GM18508 (cell line): ENCODE data around the gene DHRS7B.
"Not testable (repeated sequence)": the region's sequence is repeated elsewhere in the genome, so short reads cannot be mapped to it uniquely, and the experiment has no call there.

Source experiments
- ATAC-seq: cut with Tn5 transposase; IDR thresholded peaks from one replicate; pipeline ENCODE4 v1.9.1; 2021; ENCODE audit warnings: moderate number of reproducible peaks; ENCODE audit not compliant: insufficient read depth, unreplicated experiment

Gene DHRS7B

GRCh38 chr17:21174186-21174585 is 47.4 kb downstream of the DHRS7B start:
- ATAC-seq: no peak

GRCh38 chr17:21174713-21175112 is 47.9 kb downstream of the DHRS7B start:
- ATAC-seq: no peak

DNA sequence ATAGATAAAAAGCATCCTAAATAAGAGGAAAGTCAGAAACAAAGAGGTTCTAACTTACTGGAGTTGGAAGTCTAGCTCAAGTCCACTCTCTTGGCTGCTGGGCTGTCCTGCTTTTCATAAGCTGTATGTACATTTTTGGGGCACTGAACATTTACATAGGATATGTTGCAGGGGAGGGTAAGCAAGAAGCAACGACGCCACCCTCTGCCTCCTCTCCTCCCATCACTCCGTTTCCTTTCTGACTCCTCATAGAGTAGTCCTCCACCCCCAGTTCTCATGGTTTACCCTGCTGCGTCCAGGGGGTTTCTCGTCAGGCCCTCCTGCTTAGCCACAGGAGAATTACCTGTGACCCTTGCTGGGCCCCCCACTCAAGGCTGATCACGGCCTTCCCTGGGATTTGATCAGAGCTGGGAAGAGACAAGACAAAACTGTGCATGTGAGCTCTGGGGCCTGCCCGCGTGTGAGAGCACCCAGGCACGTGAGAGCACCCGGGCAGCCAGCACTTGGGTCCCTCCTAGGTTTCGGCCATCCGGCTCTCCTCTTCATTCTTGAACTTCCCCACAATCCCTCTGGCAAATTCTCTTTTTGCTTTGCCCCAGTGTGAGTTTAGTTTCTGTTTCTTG is 50.1 kb downstream of the DHRS7B start:
- ATAC-seq: no peak

DNA sequence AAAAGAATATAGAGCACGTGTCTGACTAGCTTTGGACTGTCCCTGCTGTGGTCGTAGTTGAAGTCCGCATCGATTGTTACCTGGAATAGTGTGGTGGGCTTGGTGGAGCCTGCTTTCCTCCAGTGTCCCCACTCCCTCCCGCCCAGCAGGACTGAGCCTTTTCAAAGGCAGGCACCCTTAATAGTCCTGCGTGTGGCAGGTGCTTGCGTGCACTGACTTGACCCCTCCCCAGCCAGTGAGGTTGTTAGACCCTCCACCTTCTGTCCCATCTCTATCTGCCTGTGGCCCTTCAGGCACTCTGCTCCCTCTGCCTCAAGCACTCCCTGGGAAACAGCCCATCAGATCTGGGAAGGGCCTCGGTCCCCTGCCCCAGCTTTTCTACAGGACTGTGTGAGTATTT is 50.6 kb downstream of the DHRS7B start:
- no peak for ATAC-seq

DNA sequence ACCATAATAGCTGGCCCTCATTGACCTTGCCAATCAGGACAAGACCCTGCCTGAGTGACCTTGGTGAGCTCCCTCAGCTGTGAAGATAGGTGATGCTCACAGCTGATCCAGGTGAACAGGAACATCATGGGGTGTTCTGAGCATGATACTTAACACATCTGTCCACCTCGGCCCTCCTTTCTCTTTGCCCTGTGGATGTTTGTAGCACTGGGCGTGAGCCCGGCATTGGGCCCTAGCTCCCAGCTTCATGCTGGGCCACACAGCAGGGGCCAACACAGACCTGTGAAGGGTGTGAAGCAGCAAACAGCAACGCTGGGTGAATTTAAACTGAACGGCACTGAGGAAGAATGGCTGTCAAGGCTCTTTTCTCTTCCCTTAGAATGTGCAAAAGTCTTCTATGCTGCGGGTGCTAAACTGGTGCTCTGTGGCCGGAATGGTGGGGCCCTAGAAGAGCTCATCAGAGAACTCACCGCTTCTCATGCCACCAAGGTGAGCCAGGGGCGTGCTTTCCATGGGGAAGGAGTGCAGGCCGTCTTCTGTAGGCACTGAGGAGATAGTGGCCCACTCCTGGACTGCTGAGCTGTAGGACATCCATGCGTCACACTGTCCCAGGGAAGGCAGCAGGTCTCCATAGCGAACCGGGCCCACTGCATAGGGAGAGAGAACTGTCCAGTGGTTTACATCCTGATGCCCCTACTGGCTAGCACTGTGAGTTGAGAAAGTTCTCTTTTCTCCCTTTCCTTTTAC is 51.3 kb downstream of the DHRS7B start:
- no peak for ATAC-seq

GRCh38 chr17:21183468-21183867 is 56.7 kb downstream of the DHRS7B start:
- ATAC-seq: no peak

DNA sequence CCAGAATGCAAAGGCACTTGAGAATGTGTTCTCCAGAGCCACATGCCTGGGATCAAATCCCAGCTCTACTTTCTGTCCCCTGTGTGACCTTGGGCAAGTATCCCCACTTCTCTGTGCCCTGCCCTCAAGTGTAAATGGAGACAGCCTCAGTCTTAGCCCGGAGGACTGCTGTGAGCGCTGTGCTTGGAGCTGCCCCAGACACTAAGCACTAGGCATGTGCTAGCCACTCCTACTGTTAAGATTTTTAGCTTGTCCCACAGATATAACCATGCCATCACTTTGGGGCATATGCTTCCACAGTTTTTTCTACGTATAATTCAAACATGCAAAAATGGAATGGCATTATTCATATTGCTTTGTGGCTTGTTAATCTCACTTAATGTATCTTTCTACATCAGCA is 57.8 kb downstream of the DHRS7B start:
- no peak for ATAC-seq

- no peak for ATAC-seq
These were observed 58.3 kb downstream of the DHRS7B start for GRCh38 chr17:21185061-21185460.

- ATAC-seq: no peak
These were observed 59.8 kb downstream of the DHRS7B start for GRCh38 chr17:21186399-21187187.

DNA sequence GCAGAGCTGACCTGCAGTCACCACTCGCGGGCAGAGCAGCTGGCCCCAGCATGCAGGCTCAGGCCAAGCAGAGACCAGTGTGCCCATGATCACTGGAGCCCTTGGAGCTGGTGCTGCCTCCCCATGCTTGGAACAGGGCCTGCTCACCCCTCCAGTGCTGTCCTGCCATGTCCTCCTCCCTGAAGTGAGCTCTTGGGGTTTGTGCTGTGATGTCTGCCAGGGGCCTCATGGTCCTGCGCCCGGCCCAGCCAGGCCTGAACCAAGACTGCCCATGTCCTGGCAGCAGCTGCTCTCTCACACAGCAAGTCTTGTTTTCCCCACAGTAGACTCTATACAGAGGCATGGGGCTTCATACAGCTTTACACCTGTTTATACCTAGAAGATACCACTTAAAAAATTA is 62.6 kb downstream of the DHRS7B start:
- ATAC-seq: no peak

DNA sequence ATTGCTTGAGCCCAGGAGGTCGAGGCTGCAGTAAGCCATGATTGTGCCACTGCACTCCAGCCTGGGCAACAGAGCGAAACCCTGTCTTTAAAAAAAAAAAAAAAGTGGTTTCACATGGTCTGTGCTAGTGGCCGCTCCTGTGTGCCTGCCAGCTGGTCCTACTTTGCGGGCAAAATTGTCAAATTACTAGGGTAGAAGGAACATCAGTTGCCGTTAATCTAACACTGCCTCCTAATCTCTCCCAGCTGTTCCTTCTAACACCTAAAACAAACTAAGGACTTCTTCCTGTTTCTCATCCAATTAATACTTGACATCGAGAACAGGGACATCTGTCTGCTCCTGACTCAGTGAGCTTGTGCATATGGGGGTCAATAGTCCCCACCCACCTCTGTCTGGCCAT is 63.3 kb downstream of the DHRS7B start:
- no peak for ATAC-seq

DNA sequence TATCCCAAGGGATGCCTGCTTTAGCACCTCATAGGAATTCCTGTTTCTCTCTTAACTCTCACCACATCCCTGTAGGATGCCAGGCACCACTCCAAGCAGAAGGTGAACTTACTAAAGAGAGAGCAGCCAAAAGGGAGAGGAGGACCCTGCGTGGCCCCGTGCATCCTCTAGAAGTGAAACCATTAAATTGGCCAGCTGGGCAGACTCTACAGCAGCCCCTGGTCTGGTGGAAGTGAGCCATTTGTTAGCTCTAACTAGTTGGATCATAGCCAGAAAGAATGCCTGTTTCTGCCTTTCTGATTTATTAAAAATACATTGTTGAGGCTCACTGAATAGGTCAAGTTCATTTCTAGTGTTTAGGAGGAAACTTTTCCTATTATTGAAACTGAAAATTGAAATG is 64.9 kb downstream of the DHRS7B start:
- no peak for ATAC-seq

DNA sequence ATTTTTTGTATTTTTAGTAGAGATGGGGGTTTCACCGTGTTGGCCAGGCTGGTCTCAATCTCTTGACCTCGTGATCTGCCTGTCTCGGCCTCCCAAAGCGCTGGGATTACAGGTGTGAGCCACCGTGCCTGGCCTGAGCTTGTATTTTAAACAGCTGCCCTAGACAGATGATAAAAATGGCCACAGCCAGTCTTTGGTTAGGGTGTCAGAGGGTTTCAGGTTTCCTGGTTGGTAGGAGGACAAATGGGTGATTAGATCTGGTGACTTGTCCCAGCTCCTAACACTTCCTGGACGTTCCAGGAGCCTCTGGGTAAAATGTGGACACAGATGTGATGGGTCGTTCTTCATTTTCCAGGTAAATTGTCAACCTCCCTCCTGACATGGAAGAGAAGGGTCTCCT is 65.7 kb downstream of the DHRS7B start:
- not testable (repeated sequence) for ATAC-seq

DNA sequence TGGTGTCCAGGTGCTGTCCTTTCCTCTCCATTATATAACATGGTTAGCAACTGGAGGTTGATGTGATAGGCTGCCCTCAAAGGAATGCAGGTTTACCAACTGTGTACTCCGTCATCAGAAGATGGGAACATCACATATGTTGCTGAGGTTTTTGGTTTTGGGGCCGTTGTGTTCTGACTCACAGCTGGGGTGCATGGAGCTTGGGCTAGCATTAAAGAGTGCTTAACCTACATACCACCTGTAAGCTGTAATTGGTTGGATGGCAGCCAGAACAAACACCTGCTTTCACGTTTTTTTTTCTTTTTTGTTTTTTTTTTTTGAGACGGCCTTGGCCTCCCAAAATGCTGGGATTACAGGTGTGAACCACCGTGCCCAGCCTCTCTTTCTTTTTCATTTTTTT is 66.3 kb downstream of the DHRS7B start:
- ATAC-seq: no peak

GRCh38 chr17:21194226-21194625 is 67.5 kb downstream of the DHRS7B start:
- ATAC-seq: no peak

- ATAC-seq: no peak
These were observed 67.9 kb downstream of the DHRS7B start for GRCh38 chr17:21194703-21195102.

DNA sequence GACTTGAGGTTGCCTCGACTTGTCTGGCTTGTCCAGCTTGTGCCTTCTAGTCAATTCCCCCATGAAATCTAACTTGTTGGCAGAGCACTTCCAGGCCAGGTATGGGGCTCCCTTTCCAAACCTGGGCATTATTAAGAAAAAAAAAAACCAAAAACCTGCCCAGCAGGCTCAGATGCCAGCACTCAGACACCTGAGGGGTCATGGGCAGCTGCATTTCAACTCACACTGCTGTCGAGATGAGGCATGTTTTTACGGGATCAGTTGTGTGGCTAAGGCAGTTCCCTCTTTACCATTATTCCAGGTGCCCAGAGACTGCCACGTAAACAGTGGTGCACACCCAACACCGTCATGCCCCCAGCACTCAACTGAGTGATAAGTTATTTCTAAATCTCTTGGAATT is 69.4 kb downstream of the DHRS7B start:
- no peak for ATAC-seq

GRCh38 chr17:21198411-21198810 is 71.6 kb downstream of the DHRS7B start:
- ATAC-seq: no peak

- no peak for ATAC-seq
These were observed 72.5 kb downstream of the DHRS7B start for GRCh38 chr17:21199311-21199710.

DNA sequence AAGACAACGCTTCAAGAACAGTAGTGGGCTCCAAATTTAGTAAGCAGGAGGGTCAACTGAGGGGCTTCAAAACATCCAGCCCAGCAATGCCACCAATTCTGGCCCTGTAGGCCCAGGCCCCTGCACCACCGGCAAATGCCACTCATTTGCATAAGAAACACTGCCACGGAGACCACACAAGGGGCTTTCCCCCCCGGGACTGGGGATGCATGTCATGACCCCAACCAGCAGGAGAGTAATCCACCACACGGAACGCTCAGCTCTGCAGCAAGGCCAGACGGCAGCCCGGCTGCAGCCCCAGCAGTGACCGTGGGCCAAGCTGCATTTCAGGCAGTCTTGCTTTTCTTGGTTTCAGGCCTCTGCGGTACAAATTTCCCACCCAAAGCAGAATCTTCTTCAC is 73.1 kb downstream of the DHRS7B start:
- no peak for ATAC-seq

DNA sequence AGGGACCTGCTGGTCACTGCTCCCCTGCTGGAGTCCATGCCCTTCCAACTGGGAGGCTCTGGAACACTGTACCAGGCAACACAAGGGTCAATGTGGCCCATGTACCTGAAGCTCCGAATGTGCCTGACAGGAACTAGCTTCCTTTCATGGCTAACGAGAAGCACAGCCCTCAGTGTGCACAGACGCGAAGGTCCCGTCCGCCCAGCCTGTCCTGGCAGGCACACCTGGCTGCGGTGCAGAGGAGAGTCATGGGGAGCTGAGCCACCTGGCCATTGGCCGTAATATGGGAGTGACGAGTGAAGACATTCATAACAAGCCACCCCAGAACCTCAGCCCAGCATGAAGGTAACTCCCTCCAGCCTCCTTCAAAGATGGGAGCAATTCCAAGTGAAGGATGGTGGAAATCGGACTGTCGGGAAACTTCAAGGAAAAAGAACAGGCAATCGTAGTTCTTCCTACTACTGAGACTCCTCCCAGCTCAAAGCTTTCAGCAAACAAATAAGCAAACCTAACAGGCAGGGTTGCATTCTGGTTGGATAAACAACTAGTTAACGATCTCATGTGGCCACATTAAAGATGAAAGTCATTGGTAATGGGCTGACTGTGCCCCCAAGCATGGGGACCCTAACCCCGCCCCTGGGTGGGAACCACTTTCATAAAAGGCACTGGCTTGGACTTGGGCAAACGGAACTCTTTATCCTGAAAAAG is 74.0 kb downstream of the DHRS7B start:
- no peak for ATAC-seq
